Astrocyte (in vitro differentiated cells and primary cell): Measurements from ENCODE around the gene DCLK1. TPM values are rescaled to one million over a fixed set of nuclear protein-coding genes. Genes with fewer than 3 reads are reported as not detected.
A peak's percentile ranks its signal among the peaks of the same experiment; 100 is the strongest.

Experiments
- DNase-seq: peaks from one replicate; pipeline ENCODE4 v3.0.0-alpha.2; 2010; ENCODE audit warnings: low read depth
- FAIRE-seq: peaks from 2 replicates; lab custom pipeline; 2011; peaks lifted over from hg19 to GRCh38; lab: Jason Lieb, UNC
- H2AFZ ChIP-seq: 2 replicates; pipeline ENCODE4 v1.6.0; 2012; ENCODE audit warnings: low read depth, low read length, inconsistent platforms
- H3K27ac ChIP-seq: 2 replicates; pipeline ENCODE4 v1.5.1; 2011; ENCODE audit warnings: low read depth, low read length, inconsistent platforms
- H3K27me3 ChIP-seq: 2 replicates; pipeline ENCODE4 v1.6.0; 2011; ENCODE audit warnings: low read length, inconsistent platforms; ENCODE audit not compliant: insufficient read depth
- H3K36me3 ChIP-seq: 2 replicates; pipeline ENCODE4 v1.5.1; 2011; ENCODE audit warnings: low read length, inconsistent platforms; ENCODE audit not compliant: insufficient read depth
- H3K4me1 ChIP-seq: 2 replicates; pipeline ENCODE4 v1.5.1; 2011; ENCODE audit warnings: low read length, inconsistent platforms; ENCODE audit not compliant: insufficient read depth
- H3K4me2 ChIP-seq: 2 replicates; pipeline ENCODE4 v1.6.0; 2012; ENCODE audit warnings: low read length, inconsistent platforms
- H3K4me3 ChIP-seq: 2 replicates; pipeline ENCODE4 v1.5.1; 2011; ENCODE audit warnings: low read depth, mild to moderate bottlenecking, low read length, inconsistent platforms; ENCODE audit not compliant: insufficient read depth
- H3K79me2 ChIP-seq: 2 replicates; pipeline ENCODE4 v1.6.0; 2012; ENCODE audit warnings: mild to moderate bottlenecking, low read length, inconsistent platforms; ENCODE audit not compliant: insufficient read depth
- H3K9ac ChIP-seq: 2 replicates; pipeline ENCODE4 v1.6.0; 2012; ENCODE audit warnings: mild to moderate bottlenecking, low read length, inconsistent platforms
- H3K9me3 ChIP-seq: 2 replicates; pipeline ENCODE4 v1.5.1; 2012; ENCODE audit warnings: low read depth, mild to moderate bottlenecking, low read length, inconsistent platforms; ENCODE audit not compliant: insufficient read depth
- H4K20me1 ChIP-seq: 2 replicates; pipeline ENCODE4 v1.6.0; 2012; ENCODE audit warnings: low read length, inconsistent platforms; ENCODE audit not compliant: insufficient read depth
- H3K27ac Mint-ChIP-seq: one replicate; pipeline ENCODE4 v1.8.0; 2021; ENCODE audit warnings: mild to moderate bottlenecking, mixed read lengths; ENCODE audit not compliant: unreplicated experiment
- H3K27me3 Mint-ChIP-seq: one replicate; pipeline ENCODE4 v1.8.0; 2021; ENCODE audit warnings: low read depth, mixed read lengths; ENCODE audit not compliant: unreplicated experiment
- H3K36me3 Mint-ChIP-seq: one replicate; pipeline ENCODE4 v1.8.0; 2021; ENCODE audit warnings: low read depth, mixed read lengths; ENCODE audit not compliant: unreplicated experiment
- H3K4me1 Mint-ChIP-seq: one replicate; pipeline ENCODE4 v1.8.0; 2021; ENCODE audit warnings: low read depth, mixed read lengths; ENCODE audit not compliant: unreplicated experiment
- H3K4me3 Mint-ChIP-seq: one replicate; pipeline ENCODE4 v1.8.0; 2021; ENCODE audit warnings: mild to moderate bottlenecking, moderate library complexity, mixed read lengths; ENCODE audit not compliant: unreplicated experiment
- H3K9me3 Mint-ChIP-seq: one replicate; pipeline ENCODE4 v1.8.0; 2021; ENCODE audit warnings: mild to moderate bottlenecking, mixed read lengths; ENCODE audit not compliant: unreplicated experiment
- CTCF ChIP-seq: IDR thresholded peaks from 2 replicates; pipeline ENCODE4 v1.5.1; 2011; ENCODE audit warnings: low read depth, mild to moderate bottlenecking, inconsistent platforms, low read length, moderate library complexity; ENCODE audit not compliant: insufficient read depth
- EZH2 ChIP-seq: IDR thresholded peaks from 2 replicates; pipeline ENCODE4 v1.6.1; 2012; ENCODE audit warnings: mild to moderate bottlenecking, low read length, inconsistent platforms; ENCODE audit not compliant: insufficient read depth
- total RNA-seq: library from RNA; stranded (reverse); gene quantifications from 2 replicates; pipeline ENCODE4 v1.2.1, GENCODE V29; 2021

Gene DCLK1
- total RNA-seq, 1 donor from 2014 or later = 4.9 TPM

- H3K9me3 ChIP-seq = peaks cover 4% of the 10 kb centered on the region
- no peak overlapping the region for H3K9ac ChIP-seq
- H3K4me1 ChIP-seq = no peaks in the 10 kb centered on the region
- no peak overlapping the region for H3K4me2 ChIP-seq
- no peaks in the 10 kb centered on the region for H3K36me3 Mint-ChIP-seq
- H3K4me1 Mint-ChIP-seq = no peaks in the 10 kb centered on the region
- H3K4me3 ChIP-seq = no peak overlapping the region
- TF ChIP-seq CTCF (no peak), EZH2 (no peak)
- FAIRE-seq (peak; percentile 32), DNase-seq (no peak)
- no peaks in the 10 kb centered on the region for H3K36me3 ChIP-seq
- H3K27me3 ChIP-seq = no peaks in the 10 kb centered on the region
- H3K27ac Mint-ChIP-seq = no peak overlapping the region
- no peak overlapping the region for H3K27ac ChIP-seq
- no peak overlapping the region for H2AFZ ChIP-seq
- H3K4me3 Mint-ChIP-seq = no peak overlapping the region
- H4K20me1 ChIP-seq = no peaks in the 10 kb centered on the region
- H3K9me3 Mint-ChIP-seq = peaks cover 7% of the 10 kb centered on the region
- H3K27me3 Mint-ChIP-seq = no peaks in the 10 kb centered on the region
- H3K79me2 ChIP-seq = no peaks in the 10 kb centered on the region
Measured at GRCh38 chr13:35947315-35947714, 183.9 kb downstream of the DCLK1 start.

- FAIRE-seq (no peak), DNase-seq (no peak)
- H3K9me3 Mint-ChIP-seq = peaks cover 5% of the 10 kb centered on the region
- no peak overlapping the region for H3K4me3 Mint-ChIP-seq
- H2AFZ ChIP-seq = no peak overlapping the region
- no peaks in the 10 kb centered on the region for H3K27me3 ChIP-seq
- H3K4me3 ChIP-seq = no peak overlapping the region
- TF ChIP-seq EZH2 = no peak
- TF ChIP-seq CTCF = no peak
- no peaks in the 10 kb centered on the region for H3K4me1 ChIP-seq
- H3K79me2 ChIP-seq = no peaks in the 10 kb centered on the region
- no peaks in the 10 kb centered on the region for H4K20me1 ChIP-seq
- H3K9ac ChIP-seq = no peak overlapping the region
- H3K27ac Mint-ChIP-seq = no peak overlapping the region
- no peaks in the 10 kb centered on the region for H3K36me3 Mint-ChIP-seq
- no peaks in the 10 kb centered on the region for H3K27me3 Mint-ChIP-seq
- H3K4me1 Mint-ChIP-seq = no peaks in the 10 kb centered on the region
- no peak overlapping the region for H3K27ac ChIP-seq
- peaks cover 4% of the 10 kb centered on the region for H3K9me3 ChIP-seq
- no peak overlapping the region for H3K4me2 ChIP-seq
- no peaks in the 10 kb centered on the region for H3K36me3 ChIP-seq
Measured at GRCh38 chr13:35945368-35945767, 185.8 kb downstream of the DCLK1 start.

GRCh38 chr13:35941374-35941773, 189.8 kb downstream of the DCLK1 start:
- TF ChIP-seq EZH2 = no peak
- TF ChIP-seq CTCF = no peak
- no peaks in the 10 kb centered on the region for H3K36me3 Mint-ChIP-seq
- H3K36me3 ChIP-seq = no peaks in the 10 kb centered on the region
- H3K79me2 ChIP-seq = no peaks in the 10 kb centered on the region
- FAIRE-seq (no peak), DNase-seq (no peak)
- no peaks in the 10 kb centered on the region for H4K20me1 ChIP-seq
- H3K27ac ChIP-seq = no peak overlapping the region
- H2AFZ ChIP-seq = no peak overlapping the region
- H3K27me3 Mint-ChIP-seq = no peaks in the 10 kb centered on the region
- H3K27ac Mint-ChIP-seq = no peak overlapping the region
- no peak overlapping the region for H3K4me2 ChIP-seq
- no peaks in the 10 kb centered on the region for H3K27me3 ChIP-seq
- no peaks in the 10 kb centered on the region for H3K4me1 Mint-ChIP-seq
- H3K9ac ChIP-seq = no peak overlapping the region
- no peak overlapping the region for H3K4me3 ChIP-seq
- peaks cover 4% of the 10 kb centered on the region for H3K9me3 ChIP-seq
- no peak overlapping the region for H3K4me3 Mint-ChIP-seq
- peaks cover 8% of the 10 kb centered on the region for H3K9me3 Mint-ChIP-seq
- no peaks in the 10 kb centered on the region for H3K4me1 ChIP-seq
